Stimulated activated naive CD4-positive, alpha-beta T cell (primary cell): ENCODE measurements around the gene RYR2.
"Not testable (repeated sequence)": the region's sequence is repeated elsewhere in the genome, so short reads cannot be mapped to it uniquely, and the experiment has no call there.

ENCODE experiments used
- DNase-seq, 6 experiments: peaks; one replicate each; lab custom pipeline; 2025; lab: John Stamatoyannopoulos, UW

RYR2 gene

DNA sequence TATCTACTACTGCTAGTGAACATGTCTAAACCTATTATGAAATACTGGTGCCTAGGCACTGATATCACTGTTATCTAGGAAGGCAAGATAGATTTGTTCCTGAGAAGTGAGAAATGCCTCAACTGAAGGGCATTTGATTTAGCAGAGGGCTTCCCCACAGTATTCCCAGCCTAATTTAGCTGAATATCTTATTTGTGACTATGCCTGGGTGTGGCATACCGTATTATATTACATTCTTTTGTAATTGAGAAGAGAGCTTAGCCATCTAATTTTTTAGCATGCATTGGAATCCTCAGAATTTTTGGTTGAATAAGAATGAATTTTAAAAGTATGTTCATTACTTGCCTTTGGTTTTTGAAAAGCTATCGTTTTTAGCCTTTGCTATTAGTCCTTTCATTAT is 749.6 kb downstream of the RYR2 start:
- DNase-seq, result no peak

DNA sequence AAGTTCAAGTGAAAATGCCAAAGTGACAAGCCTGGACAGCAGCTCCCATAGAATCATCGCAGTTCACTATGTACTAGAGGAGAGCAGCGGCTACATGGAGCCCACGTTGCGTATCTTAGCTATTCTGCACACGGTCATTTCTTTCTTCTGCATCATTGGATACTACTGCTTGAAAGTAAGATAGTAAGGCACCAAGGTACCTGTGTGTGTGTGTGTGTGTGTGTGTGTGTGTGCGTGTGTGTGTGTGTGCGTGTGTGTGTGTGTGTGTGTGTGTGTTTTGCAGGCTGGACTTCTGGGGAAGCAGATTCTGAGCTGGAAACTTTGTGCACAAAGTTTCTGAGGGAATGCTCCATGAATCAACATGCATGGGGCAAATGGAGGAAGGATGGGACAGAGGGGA is 750.2 kb downstream of the RYR2 start:
- DNase-seq, result no peak

DNA sequence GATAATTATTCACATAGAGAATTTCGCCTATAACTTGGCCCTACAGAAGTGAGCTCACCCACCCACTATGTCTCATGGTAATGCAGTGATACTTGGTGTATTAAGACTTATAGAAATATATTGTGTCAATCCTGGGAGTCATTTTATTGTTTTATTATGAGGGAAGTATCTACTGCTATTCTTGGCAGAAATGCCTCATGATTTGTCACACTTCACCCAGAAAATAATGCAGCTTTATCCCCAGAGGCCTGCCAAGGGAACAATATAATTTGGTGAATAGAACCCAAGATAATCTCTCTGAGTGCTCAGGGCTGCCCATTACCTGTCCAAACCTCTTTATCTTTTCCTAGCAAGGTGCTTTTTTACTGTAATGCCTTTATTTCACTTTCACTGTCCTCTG is 750.7 kb downstream of the RYR2 start:
- DNase-seq, result no peak

DNA sequence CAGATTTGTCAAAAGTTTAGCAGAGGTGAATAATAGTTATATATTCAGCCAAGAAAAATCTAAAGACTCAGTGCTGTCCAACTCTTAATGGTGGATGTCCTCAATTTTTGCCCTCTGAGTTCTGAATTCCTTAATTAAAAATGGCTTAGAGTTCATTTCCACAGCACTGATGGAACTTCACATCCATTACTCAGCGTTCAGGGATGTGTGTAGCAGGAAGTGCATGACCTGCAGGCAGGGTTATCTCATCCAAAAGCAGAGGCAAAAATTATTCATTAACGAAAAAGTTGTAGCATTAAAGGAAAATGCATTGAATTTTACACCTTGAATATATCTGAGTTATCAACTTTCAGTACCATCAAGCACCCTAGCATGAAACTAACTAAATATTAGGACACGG is 752.1 kb downstream of the RYR2 start:
- DNase-seq, result no peak

DNA sequence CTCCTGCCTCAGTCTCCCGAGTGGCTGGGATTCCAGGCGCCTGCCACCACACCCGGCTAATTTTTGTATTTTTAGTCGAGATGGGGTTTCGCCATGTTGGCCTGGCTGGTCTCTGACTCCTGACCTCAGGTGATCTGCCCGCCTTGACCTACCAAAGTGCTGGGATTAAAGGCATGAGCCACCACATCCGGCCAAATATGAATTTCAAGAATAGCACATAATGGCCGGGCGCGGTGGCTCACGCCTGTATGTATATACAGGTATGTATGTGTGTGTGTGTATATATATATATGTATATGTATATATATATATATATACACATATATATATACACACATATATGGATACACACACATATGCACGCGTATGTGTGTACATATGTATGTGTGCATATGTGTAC is 753.6 kb downstream of the RYR2 start:
- DNase-seq, result no peak

DNA sequence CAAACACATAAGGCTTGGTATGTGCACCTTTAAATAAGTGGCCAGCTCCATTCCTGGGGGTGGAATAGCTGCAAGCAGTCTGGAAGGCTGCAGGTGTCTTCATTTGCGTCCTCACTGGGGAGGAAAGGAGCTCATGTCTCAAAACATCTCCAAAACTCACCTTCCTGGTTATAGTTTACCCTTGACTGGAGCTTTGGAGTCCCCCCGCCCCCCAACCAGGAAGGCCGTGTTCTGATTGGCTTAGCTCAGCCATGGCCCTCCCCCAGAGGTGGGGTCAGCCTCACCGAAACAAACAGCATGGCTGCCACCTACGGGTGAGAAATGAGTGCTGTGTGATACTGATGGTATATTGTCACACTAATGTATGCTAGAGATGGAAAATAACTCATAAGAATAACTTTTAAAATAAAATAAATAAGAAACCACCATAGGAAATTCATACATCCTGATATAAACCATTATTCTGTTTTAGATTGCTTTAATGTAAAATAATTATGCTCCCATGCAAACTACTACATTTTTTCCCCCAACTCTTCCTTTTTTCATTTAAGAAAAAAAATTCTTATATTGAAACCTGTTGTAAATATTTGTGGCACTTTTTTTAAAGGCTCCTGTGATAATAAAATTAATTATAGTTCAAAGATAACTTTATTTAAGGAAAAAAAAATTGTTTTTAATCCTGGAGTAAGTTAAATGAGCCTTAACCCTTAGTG is 757.9 kb downstream of the RYR2 start:
- no peak for DNase-seq

DNA sequence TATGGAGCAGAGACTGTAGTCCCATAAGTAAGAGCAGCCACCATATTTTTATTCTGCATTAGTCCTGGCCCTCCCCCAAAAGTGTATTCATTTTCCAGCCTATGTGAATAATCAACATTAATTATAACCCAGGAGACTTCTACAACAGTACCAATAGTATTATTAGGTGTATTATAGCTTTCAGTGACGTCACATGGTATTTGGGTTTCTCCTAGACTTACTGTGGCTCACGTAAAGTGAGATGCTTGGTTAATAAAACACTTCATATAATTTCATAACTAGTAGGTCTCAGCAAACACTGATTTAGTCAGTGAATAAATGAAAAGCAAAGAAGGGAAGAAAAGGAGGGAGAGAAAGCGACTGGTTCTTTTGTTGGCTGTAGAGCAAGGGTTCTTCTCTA is 762.5 kb downstream of the RYR2 start:
- no peak for DNase-seq

DNA sequence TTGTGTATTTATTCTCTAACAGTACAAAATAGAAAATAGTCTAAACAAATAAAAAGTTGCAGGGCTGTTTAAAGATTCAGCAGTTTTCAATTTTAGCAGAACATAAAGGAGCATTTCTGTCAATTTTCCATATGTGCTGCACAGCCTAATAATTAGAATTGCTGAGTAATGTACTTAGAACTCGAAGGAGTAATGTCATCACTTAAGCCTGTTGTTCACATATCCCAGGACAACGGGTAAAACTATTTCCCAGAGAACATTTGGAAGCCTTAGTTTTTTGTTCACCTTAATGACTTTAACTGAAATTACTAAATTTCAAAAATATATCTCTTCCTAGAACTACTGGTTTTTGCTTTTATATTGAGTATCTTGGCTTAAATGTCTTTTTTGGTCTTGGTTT is 767.1 kb downstream of the RYR2 start:
- no peak for DNase-seq

DNA sequence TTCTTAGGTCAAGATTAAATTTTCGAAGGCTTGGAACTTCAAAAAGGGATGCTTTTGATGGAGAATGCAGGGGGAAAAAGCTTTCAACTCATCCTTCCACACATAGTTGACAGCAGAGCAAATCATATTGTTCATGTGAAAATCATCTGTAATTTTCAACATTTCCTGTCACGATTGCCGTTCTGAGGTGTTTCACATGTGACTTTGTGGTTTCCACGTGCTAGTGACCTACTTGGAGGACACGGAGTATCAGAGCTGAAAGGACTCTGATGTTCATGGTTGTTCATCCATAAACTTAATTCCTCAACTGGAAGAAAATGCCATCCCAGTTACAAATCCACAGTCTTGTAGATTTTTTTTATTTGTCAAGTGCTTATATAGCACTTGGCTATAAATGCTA is 769.6 kb downstream of the RYR2 start:
- DNase-seq, result no peak

DNA sequence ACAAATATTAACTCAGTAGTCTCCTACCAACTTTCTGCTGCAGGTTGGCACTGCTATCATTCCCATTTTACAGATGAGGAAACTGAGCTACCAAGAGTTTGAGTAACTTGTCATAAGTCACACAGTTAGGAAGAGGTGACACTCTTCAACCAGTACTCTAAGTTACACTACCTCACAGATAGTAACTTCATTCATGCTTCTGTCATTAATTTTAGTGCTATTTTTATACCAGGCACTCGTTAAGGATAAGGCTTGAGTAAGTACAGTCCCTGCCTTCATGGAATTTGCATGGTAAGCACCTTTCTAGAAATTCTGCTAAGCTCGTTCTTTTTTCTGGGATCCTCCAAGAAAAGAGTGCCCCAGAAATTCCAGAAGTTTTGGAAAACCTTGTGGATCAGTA is 770.1 kb downstream of the RYR2 start:
- no peak for DNase-seq

DNA sequence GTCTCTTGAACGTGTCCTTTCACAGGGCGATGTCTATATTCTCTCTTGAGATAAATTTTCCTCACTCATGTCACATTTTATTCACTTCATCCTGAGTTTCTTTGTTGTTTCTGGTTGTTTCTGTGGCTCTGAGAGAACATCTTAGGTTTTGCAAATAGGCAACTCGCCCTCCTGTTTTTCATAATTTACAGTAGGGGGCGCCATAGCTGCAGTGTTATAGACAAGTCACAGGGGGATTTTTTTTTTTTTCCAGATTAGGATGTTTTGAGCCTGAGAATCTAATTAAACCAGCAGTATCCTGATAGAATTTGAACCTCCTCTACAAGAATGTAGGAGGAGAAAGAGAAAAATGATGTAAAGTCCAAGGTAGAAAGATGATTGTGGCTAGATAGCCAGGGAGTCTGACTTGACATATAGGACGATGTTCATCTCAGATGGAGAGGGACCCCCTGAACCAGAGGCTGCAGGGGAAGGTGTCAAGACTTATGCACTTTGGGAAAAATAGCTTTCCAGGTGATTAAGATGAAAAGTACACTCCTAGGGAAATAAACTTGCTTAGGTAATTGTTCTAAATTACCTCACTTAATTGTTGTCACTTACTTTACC is 772.4 kb downstream of the RYR2 start:
- no peak for DNase-seq

DNA sequence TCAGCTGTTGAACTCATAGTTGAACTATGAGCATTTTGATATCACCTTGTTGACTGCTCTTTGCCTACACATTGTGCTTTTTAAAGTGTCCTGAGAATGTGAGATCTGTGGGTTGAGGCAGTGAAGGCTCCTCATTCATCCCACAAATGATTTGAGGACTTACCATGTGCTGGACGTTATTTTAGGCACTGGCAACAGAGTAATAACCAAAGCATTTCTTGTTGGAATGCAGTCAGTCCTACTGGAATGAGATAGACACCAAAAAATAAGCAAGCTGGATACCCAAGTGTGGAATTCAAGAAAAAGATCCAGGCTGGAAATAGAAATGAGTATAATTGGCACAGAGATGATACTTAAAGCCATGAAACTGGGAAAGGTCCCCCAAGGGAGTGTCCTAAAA is 775.3 kb downstream of the RYR2 start:
- no peak for DNase-seq

DNA sequence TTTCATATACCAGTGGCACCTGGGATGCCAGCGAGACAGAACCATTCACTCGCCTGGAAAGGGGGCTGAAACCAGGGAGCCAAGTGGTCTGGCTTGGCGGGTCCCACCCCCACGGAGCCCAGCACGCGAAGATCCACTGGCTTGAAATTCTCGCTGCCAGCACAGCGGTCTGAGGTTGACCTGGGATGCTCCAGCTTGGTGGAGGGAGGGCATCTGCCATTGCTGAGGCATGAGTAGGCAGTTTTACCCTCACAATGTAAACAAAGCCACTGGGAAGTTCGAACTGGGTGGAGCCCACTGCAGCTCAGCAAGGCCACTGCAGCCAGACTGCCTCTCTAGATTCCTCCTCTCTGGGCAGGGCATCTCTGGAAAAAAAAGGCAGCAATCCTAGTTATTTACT is 778.6 kb downstream of the RYR2 start:
- DNase-seq, result not testable (repeated sequence)

DNA sequence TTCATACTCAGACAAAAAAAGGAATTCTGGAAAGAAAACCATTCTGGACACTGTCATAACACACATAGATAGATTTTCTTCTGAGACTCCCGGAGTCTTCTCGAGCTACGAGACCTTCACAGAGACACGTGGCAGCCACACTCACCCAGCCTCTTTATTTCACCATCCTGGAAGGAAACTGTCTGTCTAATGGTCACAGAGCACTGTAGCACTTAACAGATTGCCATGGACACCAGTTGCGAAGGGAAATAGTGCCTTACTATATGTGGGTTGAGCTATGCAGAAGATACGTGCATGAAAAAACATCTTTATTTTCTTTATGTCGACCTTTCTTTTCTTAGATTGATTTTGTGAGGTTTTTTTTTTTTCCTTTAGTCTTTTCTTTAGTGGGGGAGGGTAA is 790.9 kb downstream of the RYR2 start:
- DNase-seq, result no peak

DNA sequence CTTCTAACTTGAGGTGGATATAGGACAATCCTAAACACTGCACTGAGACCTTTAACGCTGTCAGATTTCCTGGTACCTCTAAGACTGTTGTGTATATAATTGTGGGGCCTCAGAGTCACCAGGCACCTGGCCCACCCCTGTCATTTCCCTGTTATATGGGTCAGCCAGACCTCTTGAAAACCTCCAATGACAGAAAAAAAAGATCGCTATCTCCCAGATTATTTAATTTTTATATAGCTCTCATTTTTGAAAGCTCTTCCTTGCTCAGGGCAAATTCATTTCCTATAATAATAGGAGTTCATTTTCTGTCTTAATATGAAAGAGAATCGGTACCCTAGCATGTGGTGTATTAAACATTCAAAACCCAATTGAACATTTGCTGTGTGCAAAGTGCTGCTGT is 792.1 kb downstream of the RYR2 start:
- no peak for DNase-seq

DNA sequence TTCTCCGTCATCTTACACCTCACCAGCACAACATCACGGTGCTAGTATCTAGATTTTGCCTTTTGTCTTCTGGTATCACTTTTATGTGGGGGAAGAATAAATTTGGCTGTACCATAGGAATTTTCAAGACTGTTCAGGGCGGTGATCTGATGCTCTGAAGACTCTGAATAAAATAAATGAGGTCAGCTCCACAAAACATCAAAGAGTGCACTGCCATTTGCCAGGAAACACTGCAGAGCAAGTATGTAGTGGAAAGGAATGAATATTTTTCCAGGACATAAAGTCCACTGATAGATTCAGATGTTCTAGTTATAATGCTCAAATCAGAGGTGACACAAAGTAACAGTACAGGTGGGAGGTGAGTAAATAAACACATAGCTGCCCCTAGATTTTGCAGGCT is 792.5 kb downstream of the RYR2 start:
- no peak for DNase-seq

DNA sequence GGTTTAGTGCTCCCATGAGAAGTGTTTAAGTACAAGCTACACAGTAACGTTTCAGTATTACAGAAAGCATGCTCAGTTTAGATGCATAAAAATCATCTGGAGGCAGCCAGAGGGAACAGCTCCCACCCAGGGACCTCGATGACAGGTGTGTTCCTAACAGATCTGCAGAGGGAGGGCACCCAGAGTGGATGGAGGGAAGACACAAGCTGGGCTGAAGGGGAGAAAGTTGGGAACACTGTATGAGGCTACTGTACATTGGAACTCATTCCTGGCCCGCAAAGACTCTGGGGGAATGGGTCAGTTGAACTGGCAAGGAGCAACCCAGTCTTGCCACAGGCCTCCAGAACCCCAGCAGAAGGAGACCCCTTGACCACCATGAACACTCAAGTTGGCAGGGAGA is 796.3 kb downstream of the RYR2 start:
- DNase-seq, result no peak

DNA sequence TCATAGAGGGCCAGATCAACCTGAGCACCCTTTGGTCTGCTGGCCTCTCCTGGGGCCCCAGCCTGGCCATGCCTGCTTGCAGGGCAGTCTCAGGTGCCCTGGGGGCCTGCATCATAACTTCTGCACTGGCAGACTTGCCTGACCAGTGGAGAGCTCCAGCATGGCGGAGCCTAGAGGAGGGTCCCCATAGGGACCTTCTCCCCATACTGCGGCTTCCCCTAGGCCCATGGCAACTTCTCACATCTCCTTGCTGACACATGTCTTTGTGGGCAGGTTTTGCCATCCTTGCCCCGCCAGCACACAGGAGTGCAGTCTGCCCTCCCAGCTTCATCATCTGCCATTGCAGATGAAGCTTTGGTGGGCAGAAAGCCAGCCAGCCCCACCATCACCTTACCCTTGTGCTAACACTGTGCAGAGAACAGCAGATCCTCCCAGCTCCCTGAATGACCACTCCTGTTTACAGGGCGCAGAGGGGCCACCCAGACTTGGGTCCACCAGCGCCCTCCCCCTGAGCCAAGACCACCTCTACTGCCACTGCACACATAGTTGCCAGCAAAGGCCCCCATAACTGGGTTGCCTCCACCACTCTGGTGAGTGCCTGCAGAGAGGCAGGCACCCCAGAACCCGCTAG is 797.0 kb downstream of the RYR2 start:
- DNase-seq, result no peak

DNA sequence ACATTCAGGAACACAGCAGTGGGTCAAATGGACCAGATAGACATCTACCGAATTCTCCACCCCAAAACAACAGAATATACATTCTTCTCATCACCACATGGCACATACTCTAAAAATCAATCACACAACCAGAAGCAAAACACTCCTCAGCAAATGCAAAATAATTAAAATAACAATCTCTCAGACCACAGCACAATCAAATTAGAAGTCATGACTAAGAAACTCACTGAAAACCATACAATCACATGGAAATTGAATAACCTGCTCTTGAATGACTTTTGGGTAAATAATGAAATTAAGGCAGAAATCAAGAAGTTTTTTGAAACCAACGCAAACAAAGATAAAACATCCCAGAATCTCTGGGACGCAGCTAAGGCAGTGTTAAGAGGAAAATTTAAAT is 799.5 kb downstream of the RYR2 start:
- DNase-seq, result no peak

DNA sequence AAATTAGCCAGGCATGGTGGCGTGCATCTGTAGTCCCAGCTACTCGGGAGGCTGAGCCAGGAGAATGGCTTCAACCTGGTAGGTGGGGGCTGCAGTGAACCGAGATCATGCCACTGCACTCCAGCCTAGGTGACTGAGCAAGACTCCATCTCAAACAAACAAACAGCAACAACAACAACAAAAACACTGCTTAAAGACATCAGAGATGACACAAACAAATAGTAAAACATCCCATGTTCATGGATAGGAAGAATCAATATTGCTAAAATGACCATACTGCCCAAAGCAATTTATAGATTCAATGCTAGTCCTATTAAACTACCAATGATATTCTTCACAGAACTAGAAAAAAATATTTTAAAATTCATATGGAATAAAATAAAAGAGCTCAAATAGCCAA is 801.5 kb downstream of the RYR2 start:
- DNase-seq, result not testable (repeated sequence)

DNA sequence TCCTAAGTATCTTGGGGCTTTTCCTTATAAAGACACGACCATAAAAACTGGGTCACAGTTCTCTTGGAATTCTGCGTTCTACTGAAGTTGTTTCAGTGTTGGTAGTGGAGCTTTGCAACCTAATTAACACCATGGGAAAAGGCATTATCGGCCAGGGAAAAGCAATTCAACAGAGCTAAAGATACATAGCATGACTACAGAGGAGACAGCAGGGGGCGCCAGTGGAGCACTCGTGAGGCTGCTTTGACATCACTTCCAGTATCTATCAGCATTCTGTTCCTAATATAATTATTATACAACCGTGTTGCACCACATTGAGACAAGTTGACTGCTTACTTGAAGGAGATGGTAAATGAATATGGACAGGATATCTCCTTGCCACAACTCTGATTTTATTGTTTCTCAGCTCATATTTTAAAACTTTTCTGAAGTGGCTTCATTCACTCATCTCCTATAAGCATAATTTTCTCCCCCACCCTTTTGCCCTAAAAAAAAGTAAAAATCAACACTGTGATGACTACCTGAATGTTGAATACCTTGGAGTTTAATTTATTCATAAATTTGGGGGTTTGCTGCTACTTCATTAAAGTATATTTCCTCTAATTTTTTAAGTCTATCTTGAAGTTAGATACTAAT is 809.3 kb downstream of the RYR2 start:
- DNase-seq, result no peak

DNA sequence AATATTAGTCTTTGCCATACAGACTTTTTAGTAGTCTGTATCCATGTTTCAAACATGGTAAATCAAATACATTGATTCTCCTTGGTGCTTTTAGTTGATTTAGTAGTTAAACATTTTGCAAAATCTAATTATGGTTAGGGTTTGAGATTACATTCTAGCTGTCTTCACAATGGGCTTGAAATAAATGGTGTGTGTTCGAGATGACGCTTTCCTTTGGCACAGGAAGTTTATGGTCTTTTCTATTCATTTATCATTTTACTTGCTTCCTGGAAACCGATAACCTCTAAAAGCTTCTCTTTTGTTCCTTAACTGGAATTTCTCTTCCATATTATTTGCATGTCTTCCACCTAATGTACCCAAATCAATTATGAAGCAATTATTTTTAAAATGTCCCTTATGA is 810.4 kb downstream of the RYR2 start:
- no peak for DNase-seq

DNA sequence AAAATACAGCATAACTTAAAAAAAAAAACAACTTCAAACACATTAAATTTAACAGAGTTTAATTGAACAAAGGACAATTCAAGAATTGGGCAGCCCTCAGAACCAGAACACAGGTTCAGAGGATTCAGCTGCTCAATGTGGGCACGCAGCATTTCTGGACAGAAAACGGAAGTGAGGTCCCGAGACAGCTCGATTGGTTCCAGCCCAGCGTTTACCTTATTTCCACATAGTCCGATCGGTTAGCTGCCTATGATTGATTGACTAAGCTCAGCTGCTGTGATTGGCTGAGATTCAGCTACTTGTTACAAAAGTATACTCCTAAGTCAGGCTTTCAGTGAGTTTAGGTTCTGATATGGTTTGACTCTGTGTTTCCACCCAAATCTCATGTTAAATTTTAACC is 815.5 kb downstream of the RYR2 start:
- no peak for DNase-seq
